H9 (cell line): ENCODE data around the gene TRIO. TPM values are rescaled to one million over a fixed set of nuclear protein-coding genes. Genes with fewer than 3 reads are reported as not detected.

Experiments
- DNase-seq: peaks from one replicate; pipeline ENCODE4 v3.0.0-alpha.2; 2017
- H2AFZ ChIP-seq: one replicate; pipeline ENCODE4 v1.6.1; 2013; ENCODE audit warnings: mild to moderate bottlenecking, low read length, control low read depth, moderate library complexity
- H2AK5ac ChIP-seq: 2 replicates; pipeline ENCODE4 v1.6.1; 2013; ENCODE audit warnings: low read length, control low read depth, mixed read lengths; ENCODE audit not compliant: insufficient read length
- H2BK120ac ChIP-seq: one replicate; pipeline ENCODE4 v1.6.1; 2013; ENCODE audit warnings: low read depth, mild to moderate bottlenecking, low read length, control low read depth, inconsistent platforms; ENCODE audit not compliant: poor library complexity, severe bottlenecking
- H2BK12ac ChIP-seq: 2 replicates; pipeline ENCODE4 v1.6.1; 2013; ENCODE audit warnings: low read length, control low read depth, mixed read lengths, low read depth; ENCODE audit not compliant: insufficient read length
- H2BK15ac ChIP-seq: 2 replicates; pipeline ENCODE4 v1.6.1; 2013; ENCODE audit warnings: low read depth, low read length, control low read depth
- H2BK20ac ChIP-seq: one replicate; pipeline ENCODE4 v1.6.1; 2013; ENCODE audit warnings: low read depth, mild to moderate bottlenecking, low read length, control low read depth, inconsistent platforms; ENCODE audit not compliant: poor library complexity, severe bottlenecking
- H2BK5ac ChIP-seq: 2 replicates; pipeline ENCODE4 v1.6.1; 2013; ENCODE audit warnings: low read length, control low read depth, mixed read lengths; ENCODE audit not compliant: insufficient read length
- H3K14ac ChIP-seq: 2 replicates; pipeline ENCODE4 v1.6.1; 2013; ENCODE audit warnings: low read length, control low read depth; ENCODE audit not compliant: insufficient read depth
- H3K18ac ChIP-seq: 2 replicates; pipeline ENCODE4 v1.6.1; 2013; ENCODE audit warnings: low read depth, mild to moderate bottlenecking, mixed read lengths, low read length, control low read depth; ENCODE audit not compliant: insufficient read length
- H3K23ac ChIP-seq: 2 replicates; pipeline ENCODE4 v1.6.1; 2013; ENCODE audit warnings: low read length, control low read depth, mixed read lengths, low read depth; ENCODE audit not compliant: insufficient read length
- H3K23me2 ChIP-seq: 2 replicates; pipeline ENCODE4 v1.6.1; 2013; ENCODE audit warnings: low read depth, mild to moderate bottlenecking, mixed read lengths, low read length, control low read depth; ENCODE audit not compliant: insufficient read length, poor library complexity, severe bottlenecking
- H3K27ac ChIP-seq: 2 replicates; pipeline ENCODE4 v1.5.1; 2013; ENCODE audit warnings: low read length, control low read depth, mixed read lengths, low read depth; ENCODE audit not compliant: insufficient read length
- H3K27me3 ChIP-seq: 2 replicates; pipeline ENCODE4 v1.6.1; 2013; ENCODE audit warnings: low read length, control low read depth, inconsistent platforms; ENCODE audit not compliant: insufficient read depth
- H3K4ac ChIP-seq: 2 replicates; pipeline ENCODE4 v1.6.1; 2013; ENCODE audit warnings: low read depth, mild to moderate bottlenecking, control low read depth, inconsistent platforms, low read length, moderate library complexity
- H3K4me1 ChIP-seq: 2 replicates; pipeline ENCODE4 v1.6.1; 2013; ENCODE audit warnings: low read length, control low read depth, inconsistent platforms; ENCODE audit not compliant: insufficient read depth
- H3K4me2 ChIP-seq: 2 replicates; pipeline ENCODE4 v1.6.1; 2013; ENCODE audit warnings: low read length, control low read depth, mixed read lengths; ENCODE audit not compliant: insufficient read length, insufficient read depth
- H3K56ac ChIP-seq: 2 replicates; pipeline ENCODE4 v1.6.1; 2013; ENCODE audit warnings: low read depth, mild to moderate bottlenecking, mixed read lengths, low read length, control low read depth; ENCODE audit not compliant: insufficient read length
- H3K79me1 ChIP-seq: 2 replicates; pipeline ENCODE4 v1.6.1; 2013; ENCODE audit warnings: low read depth, mild to moderate bottlenecking, moderate library complexity, low read length, control low read depth, inconsistent platforms; ENCODE audit not compliant: insufficient read depth, poor library complexity, severe bottlenecking
- H3K79me2 ChIP-seq: 2 replicates; pipeline ENCODE4 v1.6.1; 2013; ENCODE audit warnings: low read length, control low read depth, inconsistent platforms; ENCODE audit not compliant: insufficient read depth
- H3K9ac ChIP-seq: 2 replicates; pipeline ENCODE4 v1.6.1; 2013; ENCODE audit warnings: low read length, control low read depth, mixed read lengths; ENCODE audit not compliant: insufficient read length; ENCODE audit errors: extremely low read depth
- H3K9me3 ChIP-seq: one replicate; pipeline ENCODE4 v1.6.1; 2013; ENCODE audit warnings: low read depth, low read length, inconsistent platforms; ENCODE audit not compliant: control insufficient read depth
- H3T11ph ChIP-seq: one replicate; pipeline ENCODE4 v1.6.1; 2013; ENCODE audit warnings: mild to moderate bottlenecking, low read length, control low read depth, inconsistent platforms
- H4K20me1 ChIP-seq: one replicate; pipeline ENCODE4 v1.6.1; 2013; ENCODE audit not compliant: control insufficient read depth, insufficient read length, insufficient read depth
- H4K5ac ChIP-seq: 2 replicates; pipeline ENCODE4 v1.6.1; 2013; ENCODE audit warnings: low read depth, mild to moderate bottlenecking, mixed read lengths, low read length, control low read depth; ENCODE audit not compliant: insufficient read length
- H4K8ac ChIP-seq: replicated peaks from 2 replicates; pipeline ENCODE4 v1.6.1; 2013; ENCODE audit warnings: low read length, control low read depth, mixed read lengths, low read depth; ENCODE audit not compliant: insufficient read length
- H4K91ac ChIP-seq: 2 replicates; pipeline ENCODE4 v1.6.1; 2013; ENCODE audit warnings: low read depth, mild to moderate bottlenecking, moderate library complexity, mixed read lengths, low read length, control low read depth; ENCODE audit not compliant: insufficient read length
- H3K27ac Mint-ChIP-seq, 3 experiments: 2 replicates in 2 of 3; 3 replicates in 1 of 3; pipeline ENCODE4 v1.8.0; 2020 to 2021; ENCODE audit warnings: mixed read lengths in 3 of 3, mild to moderate bottlenecking in 1 of 3, moderate library complexity in 1 of 3
- H3K27me3 Mint-ChIP-seq: 2 replicates; pipeline ENCODE4 v1.8.0; 2021; ENCODE audit warnings: low read depth, mild to moderate bottlenecking, moderate library complexity, mixed read lengths
- H3K36me3 Mint-ChIP-seq, 3 experiments: 2 replicates in 2 of 3; 3 replicates in 1 of 3; pipeline ENCODE4 v1.8.0; 2020 to 2021; ENCODE audit warnings: low read depth in 3 of 3, mixed read lengths in 3 of 3; ENCODE audit not compliant: insufficient read depth in 1 of 3
- H3K4me1 Mint-ChIP-seq, 2 experiments: 2 replicates each; pipeline ENCODE4 v1.8.0; 2020; ENCODE audit warnings: mixed read lengths in 2 of 2
- H3K4me3 Mint-ChIP-seq, 2 experiments: 2 replicates in 1 of 2; 3 replicates in 1 of 2; pipeline ENCODE4 v1.8.0; 2020 to 2021; ENCODE audit warnings: mild to moderate bottlenecking in 2 of 2, mixed read lengths in 2 of 2, moderate library complexity in 1 of 2
- H3K9me3 Mint-ChIP-seq, 2 experiments: 2 replicates in 1 of 2; 3 replicates in 1 of 2; pipeline ENCODE4 v1.8.0; 2020; ENCODE audit warnings: mild to moderate bottlenecking in 2 of 2, mixed read lengths in 2 of 2, moderate library complexity in 1 of 2
- CTCF ChIP-seq: fragments of 200-600 bp; sonication (generic); conservative IDR thresholded peaks from 3 replicates; pipeline ENCODE4 v1.8.0; 2021; ENCODE audit warnings: antibody characterized with exemption, mild to moderate bottlenecking
- WGBS: extraction: QIAGEN DNeasy Blood & Tissue Kit; methylation state at CpG from one replicate; pipeline ENCODE4 v1.1.7; 2013; ENCODE audit warnings: missing lambda C conversion rate, low lambda C conversion rate, mixed read lengths; ENCODE audit not compliant: insufficient read length; ENCODE audit errors: extremely low coverage; 5-methylcytosine and 5-hydroxymethylcytosine counted together
- total RNA-seq: library from RNA; stranded (reverse); gene quantifications from 2 replicates; pipeline ENCODE4 v1.2.1, GENCODE V29; 2021

The TRIO gene
- total RNA-seq, 1 experiment from 2014 or later, result 87.8 TPM

DNA sequence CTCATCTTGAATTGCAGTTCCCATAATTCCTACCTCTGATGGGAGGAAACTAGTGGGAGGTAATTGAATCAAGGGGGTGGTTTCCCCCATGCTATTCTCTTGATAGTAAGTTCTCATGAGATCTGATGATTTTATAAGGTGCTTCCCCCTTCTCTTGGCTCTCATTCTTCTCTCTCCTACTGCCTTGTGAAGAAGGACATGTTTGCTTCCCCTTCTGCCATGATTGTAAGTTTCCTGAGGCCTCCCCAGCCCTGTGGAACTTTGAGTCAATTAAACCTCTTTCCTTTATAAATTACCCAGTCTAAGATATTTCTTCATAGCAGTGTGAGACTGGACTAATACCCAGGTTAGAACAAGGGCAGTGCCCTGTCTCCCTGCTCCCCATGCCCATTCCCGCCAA lies 7.5 kb upstream of the TRIO start:
- H2BK120ac ChIP-seq, result no peak overlapping the region
- no peak for TF ChIP-seq CTCF
- H3K4me1 ChIP-seq, result no peaks in the 10 kb centered on the region
- H4K20me1 ChIP-seq, result no peaks in the 10 kb centered on the region
- H2AFZ ChIP-seq, result no peak overlapping the region
- H4K8ac ChIP-seq, result no peak overlapping the region
- H2BK5ac ChIP-seq, result no peak overlapping the region
- H3K9me3 ChIP-seq, result no peaks in the 10 kb centered on the region
- no peak overlapping the region for H2BK20ac ChIP-seq
- Mint-ChIP-seq H3K27ac (no peak overlapping the region), H3K27me3 (peaks cover 14% of the 10 kb centered on the region), H3K4me1 (no peaks in the 10 kb centered on the region), H3K36me3 (0 out of 7 replicates have a peak, but pooled peaks cover 0 to 1% (median 0%) of the 10 kb centered on the region in 3 experiments), H3K4me3 (no peak overlapping the region), H3K9me3 (peaks cover 0 to 4% of the 10 kb centered on the region in 2 experiments; a peak in 2 of 5 replicates)
- H4K91ac ChIP-seq, result no peak overlapping the region
- no peak overlapping the region for H2BK12ac ChIP-seq
- no peak overlapping the region for H2AK5ac ChIP-seq
- H3K79me1 ChIP-seq, result no peaks in the 10 kb centered on the region
- H3K56ac ChIP-seq, result no peak overlapping the region
- no peak overlapping the region for H3K23ac ChIP-seq
- H3K18ac ChIP-seq, result no peak overlapping the region
- no peak overlapping the region for H4K5ac ChIP-seq
- H2BK15ac ChIP-seq, result no peak overlapping the region
- H3K14ac ChIP-seq, result no peak overlapping the region
- no peak for DNase-seq
- H3K9ac ChIP-seq, result no peak overlapping the region
- H3K79me2 ChIP-seq, result no peaks in the 10 kb centered on the region
- H3K27me3 ChIP-seq, result no peaks in the 10 kb centered on the region
- H3K4me2 ChIP-seq, result no peak overlapping the region
- H3K23me2 ChIP-seq, result no peaks in the 10 kb centered on the region
- no peak overlapping the region for H3K4ac ChIP-seq
- no peak overlapping the region for H3T11ph ChIP-seq
- no CpG with 5 or more reads among the region's 1 CpG for WGBS
- no peak overlapping the region for H3K27ac ChIP-seq
